T-helper 9 cell (primary cell): ENCODE measurements around the gene CFAP119.
"Not testable (repeated sequence)": the region's sequence is repeated elsewhere in the genome, so short reads cannot be mapped to it uniquely, and the experiment has no call there.

Experiments
- DNase-seq: peaks from one replicate; pipeline ENCODE4 v3.0.0-alpha.2; 2020
- total RNA-seq, 2 donors: gene quantifications; one replicate each; lab custom pipeline; 2026; lab: John Stamatoyannopoulos, UW

The CFAP119 gene
- total RNA-seq = 1.7 to 4.1 reads per million in 2 donors

- DNase-seq = peak; percentile 88
These were observed at the start of gene CFAP119, which contains the start of gene RNF40 for GRCh38 chr16:30761928-30762902. Gene CFAP119 (minus strand): TSS chr16:30762062. CDS start chr16:30761748, 314 bp downstream. Gene RNF40 (plus strand): TSS chr16:30762322. CDS start chr16:30762546, 224 bp downstream.

GRCh38 chr16:30809675-30810074 is 47.8 kb upstream of the CFAP119 start:
- not testable (repeated sequence) for DNase-seq

- not testable (repeated sequence) for DNase-seq
These were observed 47.1 kb upstream of the CFAP119 start for GRCh38 chr16:30808890-30809426.

- no peak for DNase-seq
These were observed 46.3 kb upstream of the CFAP119 start for GRCh38 chr16:30808146-30808545.

GRCh38 chr16:30805370-30806169 is 43.7 kb upstream of the CFAP119 start:
- DNase-seq = peak; percentile 42

GRCh38 chr16:30805056-30805369 is 43.2 kb upstream of the CFAP119 start:
- no peak for DNase-seq

- no peak for DNase-seq
These were observed 41.1 kb upstream of the CFAP119 start for GRCh38 chr16:30802936-30803335.

GRCh38 chr16:30797670-30798309 is 35.9 kb upstream of the CFAP119 start:
- DNase-seq = no peak

GRCh38 chr16:30794634-30795033 is 32.8 kb upstream of the CFAP119 start:
- DNase-seq = no peak

GRCh38 chr16:30793508-30794069 is 31.7 kb upstream of the CFAP119 start:
- no peak for DNase-seq

GRCh38 chr16:30787613-30788378 is 25.9 kb upstream of the CFAP119 start:
- no peak for DNase-seq

GRCh38 chr16:30786936-30787612 is 25.2 kb upstream of the CFAP119 start, which contains the start of gene ZNF629:
Gene ZNF629 (minus strand): TSS chr16:30787205. CDS start chr16:30784482, 2,723 bp downstream.
- DNase-seq = no peak

- DNase-seq = no peak
These were observed 24.5 kb upstream of the CFAP119 start for GRCh38 chr16:30786115-30786935.

- DNase-seq = no peak
These were observed 23.6 kb upstream of the CFAP119 start for GRCh38 chr16:30785126-30786106.

- DNase-seq = no peak
These were observed 22.4 kb upstream of the CFAP119 start for GRCh38 chr16:30784215-30784614.

GRCh38 chr16:30783280-30784109 is 21.6 kb upstream of the CFAP119 start:
- DNase-seq = no peak

- no peak for DNase-seq
These were observed 20.8 kb upstream of the CFAP119 start for GRCh38 chr16:30782486-30783279.
